Stromal cell of bone marrow (primary cell): Measurements from ENCODE around the gene SHF.
A peak's percentile ranks its signal among the peaks of the same experiment; 100 is the strongest.

Experiments
- DNase-seq: peaks from one replicate; pipeline ENCODE4 v3.0.0-alpha.2; 2012; ENCODE audit warnings: low read depth

The SHF gene

GRCh38 chr15:45169608-45170480 lies 17.9 kb downstream of the SHF start:
- DNase-seq: no peak

GRCh38 chr15:45168751-45169551 lies 18.8 kb downstream of the SHF start:
- no peak for DNase-seq

- DNase-seq: no peak
Measured at GRCh38 chr15:45168286-45168685, 19.5 kb downstream of the SHF start.

GRCh38 chr15:45167631-45168205 lies 20.0 kb downstream of the SHF start:
- DNase-seq: no peak

GRCh38 chr15:45166834-45167630 lies 20.7 kb downstream of the SHF start:
- peak; percentile 70 for DNase-seq

- DNase-seq: no peak
Measured at GRCh38 chr15:45165536-45165935, 22.2 kb downstream of the SHF start.

- DNase-seq: no peak
Measured at GRCh38 chr15:45164914-45165313, 22.9 kb downstream of the SHF start.

- DNase-seq: no peak
Measured at GRCh38 chr15:45163508-45163856, 24.3 kb downstream of the SHF start.

- peak; percentile 55 for DNase-seq
Measured at GRCh38 chr15:45162771-45163507, 24.8 kb downstream of the SHF start.

- no peak for DNase-seq
Measured at GRCh38 chr15:45161666-45162065, 26.1 kb downstream of the SHF start.

- peak; percentile 92 for DNase-seq
Measured at GRCh38 chr15:45157974-45158373, 29.8 kb downstream of the SHF start.

GRCh38 chr15:45156744-45157455 lies 30.9 kb downstream of the SHF start:
- peak; percentile 90 for DNase-seq

GRCh38 chr15:45155739-45156138 lies 32.0 kb downstream of the SHF start:
- no peak for DNase-seq

- no peak for DNase-seq
Measured at GRCh38 chr15:45151998-45152828, 35.6 kb downstream of the SHF start.

GRCh38 chr15:45150997-45151396 lies 36.8 kb downstream of the SHF start:
- DNase-seq: no peak

GRCh38 chr15:45150481-45150880 lies 37.3 kb downstream of the SHF start:
- DNase-seq: no peak

GRCh38 chr15:45149060-45149459 lies 38.7 kb downstream of the SHF start:
- DNase-seq: no peak

- DNase-seq: no peak
Measured at GRCh38 chr15:45148076-45149059, 39.4 kb downstream of the SHF start.

GRCh38 chr15:45147606-45148005 lies 40.2 kb downstream of the SHF start:
- no peak for DNase-seq
